ENCODE measurements around the gene DNM1L.
"Not testable (repeated sequence)": the region's sequence is repeated elsewhere in the genome, so short reads cannot be mapped to it uniquely, and the experiment has no call there.

Gene DNM1L

DNA sequence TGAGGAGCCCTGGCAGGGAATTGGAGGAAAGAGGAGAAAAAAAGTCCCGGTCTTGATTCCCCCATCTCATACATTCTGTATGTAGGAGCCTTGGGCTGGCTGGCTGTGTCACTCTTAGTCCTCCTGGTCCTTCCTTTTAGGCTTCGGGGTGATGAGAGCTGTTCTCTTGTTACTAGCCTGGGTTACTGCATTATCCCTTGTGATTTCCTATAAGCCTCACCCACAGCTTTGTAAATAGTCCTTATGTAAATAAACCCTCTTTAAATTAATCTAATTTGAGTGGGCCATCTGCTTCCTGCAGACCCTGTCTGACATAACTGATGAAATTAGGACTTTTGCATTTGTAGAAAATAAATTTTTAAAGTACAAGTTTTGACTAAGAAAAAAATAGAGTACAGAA lies 19.2 kb downstream of the DNM1L start:
- no peak for DNase-seq

- DNase-seq = not testable (repeated sequence)
Measured at GRCh38 chr12:32699437-32699836, 20.3 kb downstream of the DNM1L start.

DNA sequence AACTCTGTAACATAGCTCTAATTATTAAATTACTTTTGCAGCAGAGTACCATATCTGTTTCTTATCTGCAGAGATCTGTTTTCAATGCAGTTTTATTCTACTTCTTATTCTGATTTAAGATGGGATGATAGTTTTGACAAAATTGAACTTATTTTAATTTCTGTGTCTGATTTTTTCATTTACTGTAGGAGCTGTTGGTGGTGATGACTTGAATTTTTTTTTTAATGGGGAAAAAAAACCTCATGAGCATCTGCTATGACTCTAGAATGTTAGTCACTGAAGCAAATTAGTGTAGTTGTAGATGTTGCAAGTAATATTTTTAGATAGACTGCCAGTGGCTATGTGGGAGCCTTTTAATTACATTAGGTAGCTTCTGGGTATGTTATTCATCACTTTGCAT lies 23.4 kb downstream of the DNM1L start:
- no peak for DNase-seq

GRCh38 chr12:32702946-32703345 lies 23.8 kb downstream of the DNM1L start:
- no peak for DNase-seq

DNA sequence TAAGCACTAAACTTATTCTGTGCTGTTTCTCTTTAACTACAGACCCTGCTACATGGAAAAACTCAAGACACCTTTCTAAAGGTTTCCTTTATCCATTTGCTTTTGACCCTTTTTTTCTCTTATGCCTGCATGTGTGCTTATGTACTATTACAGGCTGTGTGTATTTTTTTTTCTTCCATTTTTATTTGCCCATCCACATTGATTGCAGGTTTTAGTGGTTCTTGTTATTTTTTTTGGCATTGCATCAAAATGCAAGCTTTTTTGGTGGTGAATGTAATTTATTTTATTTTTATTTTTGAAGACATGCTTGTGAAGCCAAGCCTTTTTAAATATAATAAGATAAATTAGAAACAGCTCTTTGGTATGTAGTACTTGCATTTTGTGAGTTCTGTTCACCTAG lies 26.7 kb downstream of the DNM1L start:
- no peak for DNase-seq

DNA sequence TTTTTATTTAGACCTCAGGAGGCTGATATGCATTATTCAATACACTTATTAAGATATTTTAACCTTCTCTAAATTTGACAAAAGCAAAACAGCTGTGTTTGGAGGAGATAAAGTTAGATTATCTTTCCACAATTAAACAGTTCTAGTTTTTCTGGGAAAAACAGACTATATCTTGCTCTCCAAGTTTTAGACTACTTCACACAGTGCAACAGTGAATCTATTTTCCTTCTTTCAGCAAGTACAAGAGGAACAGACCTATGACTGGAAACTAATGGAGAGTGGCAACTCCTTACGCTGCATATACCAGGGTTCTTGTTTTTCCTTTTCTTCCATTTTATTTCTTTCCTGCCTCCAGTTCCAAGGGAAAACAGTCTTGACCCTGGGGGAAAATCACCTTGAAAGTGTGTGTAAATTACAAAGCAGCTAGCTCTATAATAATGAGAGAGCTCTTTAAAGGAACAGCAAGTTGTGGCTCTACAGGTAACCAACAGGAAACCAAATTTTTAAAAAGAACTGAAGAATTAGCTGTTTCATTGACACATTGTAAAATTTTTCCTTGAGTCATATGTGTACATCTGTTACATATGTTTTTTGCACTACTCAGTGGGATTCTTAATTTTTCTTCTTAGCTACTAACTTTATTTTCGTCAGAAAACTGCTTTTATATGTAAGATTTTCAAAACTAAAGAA lies 27.4 kb downstream of the DNM1L start:
- no peak for DNase-seq

DNA sequence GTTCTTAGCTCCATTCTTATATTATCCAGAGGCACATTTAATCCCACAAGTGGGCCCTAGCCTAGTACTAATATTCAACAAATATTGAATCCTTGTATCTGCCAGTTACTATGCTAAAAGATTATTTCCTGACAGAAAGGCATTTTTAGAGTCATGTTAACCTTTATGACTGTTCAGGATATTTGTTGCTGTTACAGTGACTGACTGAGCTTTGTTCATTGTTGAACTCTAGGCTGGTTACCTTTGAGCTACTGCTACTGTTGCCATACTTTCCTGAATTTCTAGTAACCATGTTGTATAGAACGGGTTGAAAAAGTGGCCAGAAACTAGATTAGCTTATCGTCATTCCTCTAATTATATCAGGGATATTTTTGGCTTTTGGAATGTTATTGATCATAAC lies 29.8 kb downstream of the DNM1L start:
- no peak for DNase-seq

DNA sequence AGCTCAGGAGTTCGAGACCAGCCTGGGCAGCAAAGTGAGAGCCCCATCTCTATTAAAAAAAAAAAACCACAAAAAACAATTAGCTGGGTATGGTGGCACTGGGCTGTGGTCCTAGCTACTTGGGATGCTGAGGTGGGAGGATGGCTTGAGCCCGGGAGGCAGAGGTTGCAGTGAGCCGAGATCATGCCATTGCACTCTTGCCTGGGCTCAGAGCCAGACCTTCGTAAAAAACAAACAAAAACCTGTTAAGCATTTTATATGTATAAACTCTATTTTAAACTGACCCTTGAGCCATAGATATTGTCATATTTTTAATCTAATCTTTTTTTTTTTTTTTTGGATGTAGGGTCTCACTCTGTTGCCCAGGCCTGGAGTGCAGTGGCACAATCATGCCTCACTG lies 35.7 kb downstream of the DNM1L start:
- DNase-seq = no peak

GRCh38 chr12:32718926-32719325 lies 39.8 kb downstream of the DNM1L start:
- DNase-seq = no peak

GRCh38 chr12:32725308-32725707 lies 46.2 kb downstream of the DNM1L start:
- DNase-seq = not testable (repeated sequence)

- DNase-seq = no peak
Measured at GRCh38 chr12:32726286-32726685, 47.2 kb downstream of the DNM1L start.

GRCh38 chr12:32727237-32727636 lies 48.1 kb downstream of the DNM1L start:
- DNase-seq = no peak

DNA sequence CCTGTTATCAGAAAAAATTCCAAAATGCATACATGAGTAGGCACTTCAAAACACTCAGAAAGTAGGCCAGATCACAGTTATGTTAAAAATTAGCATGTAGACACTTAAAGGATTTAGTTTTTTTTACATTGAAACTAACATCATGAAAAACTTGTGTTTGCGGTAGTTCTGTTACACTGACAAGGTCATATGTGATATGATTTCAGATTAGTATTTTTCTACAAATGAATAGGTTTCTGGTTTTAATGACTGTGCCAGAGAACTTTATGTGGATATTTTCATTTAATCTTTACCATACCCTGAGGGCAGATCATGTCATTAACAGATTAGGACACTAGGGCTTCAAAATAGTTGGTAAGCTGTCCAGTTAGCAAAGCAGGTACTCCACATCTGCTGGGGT lies 55.9 kb downstream of the DNM1L start:
- no peak for DNase-seq

DNA sequence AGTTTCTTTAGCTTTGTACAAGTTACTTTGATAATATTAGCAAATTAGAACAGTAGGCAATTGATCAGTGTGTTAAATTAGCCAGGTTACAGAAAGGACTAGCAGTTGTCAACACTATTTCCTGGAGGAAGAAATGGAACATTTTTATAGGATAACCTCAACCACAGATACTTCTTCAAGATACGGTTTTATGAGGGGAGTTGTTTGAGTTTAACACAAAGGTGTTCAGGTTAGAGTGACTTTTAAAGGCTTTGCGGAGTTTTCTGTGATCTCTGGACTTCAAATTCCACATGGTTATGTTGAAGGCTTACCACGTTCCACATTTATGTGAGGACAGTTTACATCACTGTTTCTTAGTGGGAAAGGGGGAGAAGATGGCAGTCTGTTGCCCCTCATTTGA lies 57.3 kb downstream of the DNM1L start:
- no peak for DNase-seq

DNA sequence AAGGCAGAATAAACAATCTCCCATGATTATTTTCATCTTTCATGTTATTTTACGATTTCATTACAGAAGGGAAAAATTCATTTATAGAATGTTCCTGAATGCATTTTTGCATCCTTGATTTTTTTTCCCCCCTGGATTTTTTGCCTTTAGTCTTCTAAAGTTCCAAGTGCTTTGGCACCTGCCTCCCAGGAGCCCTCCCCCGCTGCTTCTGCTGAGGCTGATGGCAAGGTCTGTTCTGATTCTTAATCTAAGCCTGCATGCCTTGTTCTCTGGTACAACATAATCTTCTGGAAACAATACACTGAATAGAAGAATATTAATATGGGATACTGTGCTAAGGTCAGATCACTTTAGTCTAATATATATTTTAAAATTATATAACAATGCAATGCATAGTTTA lies 58.6 kb downstream of the DNM1L start:
- DNase-seq = no peak

DNA sequence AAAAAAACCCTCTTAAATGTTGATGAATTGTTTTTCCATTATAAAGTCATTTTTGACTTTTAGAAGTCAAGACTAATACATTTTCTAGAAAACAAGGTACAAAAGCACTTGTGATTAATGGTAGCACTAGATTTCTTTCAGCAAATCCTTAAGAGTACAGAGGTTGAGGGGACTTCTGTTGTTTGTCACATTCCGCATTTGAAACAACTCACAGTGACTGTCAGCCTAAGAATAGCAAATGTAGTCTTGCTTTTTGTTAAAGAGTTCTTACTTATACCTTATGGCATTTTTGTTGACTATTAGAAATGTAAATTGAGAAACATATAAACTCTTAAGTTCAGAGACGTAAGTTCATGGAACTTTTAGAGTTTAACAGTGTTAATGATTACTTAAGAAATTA lies 60.2 kb downstream of the DNM1L start:
- DNase-seq = no peak

DNA sequence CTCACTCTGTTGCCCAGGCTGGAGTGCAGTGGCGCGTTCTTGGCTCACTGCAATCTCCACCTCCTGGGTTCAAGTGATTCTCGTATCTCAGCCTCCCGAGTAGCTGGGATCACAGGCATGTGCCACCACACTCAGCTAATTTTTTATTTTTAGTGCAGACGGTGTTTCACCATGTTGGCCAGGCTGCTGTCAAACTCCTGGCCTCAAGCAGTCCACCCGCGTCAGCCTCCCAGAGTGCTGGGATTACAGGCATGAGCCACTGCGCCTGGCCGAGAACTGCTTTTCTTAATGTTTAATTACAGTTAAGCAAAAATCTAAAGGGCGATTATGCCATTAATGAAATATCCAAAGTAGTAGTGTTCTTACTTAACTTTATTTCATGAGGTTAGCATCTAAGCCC lies 63.0 kb downstream of the DNM1L start:
- no peak for DNase-seq

- no peak for DNase-seq
Measured at GRCh38 chr12:32743264-32743663, 64.2 kb downstream of the DNM1L start.

DNA sequence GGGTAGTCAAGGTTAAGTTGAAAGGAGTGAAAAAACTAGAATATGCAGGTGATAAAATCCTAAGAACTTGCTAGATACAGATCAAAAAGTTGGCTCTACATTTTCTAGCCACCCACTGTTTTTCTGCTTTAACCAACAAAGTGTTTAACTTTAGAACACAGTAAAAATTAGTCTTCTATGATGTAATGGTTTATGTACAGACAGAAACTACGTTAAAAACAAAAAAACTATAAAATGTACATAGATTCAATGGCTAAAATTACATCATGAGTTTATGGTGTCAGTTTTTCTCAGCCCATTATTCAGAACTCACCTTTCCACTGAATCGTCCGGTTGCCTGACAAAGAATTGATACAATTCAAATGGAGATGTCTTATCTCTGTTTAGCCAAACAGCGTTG lies 74.5 kb downstream of the DNM1L start:
- no peak for DNase-seq

DNA sequence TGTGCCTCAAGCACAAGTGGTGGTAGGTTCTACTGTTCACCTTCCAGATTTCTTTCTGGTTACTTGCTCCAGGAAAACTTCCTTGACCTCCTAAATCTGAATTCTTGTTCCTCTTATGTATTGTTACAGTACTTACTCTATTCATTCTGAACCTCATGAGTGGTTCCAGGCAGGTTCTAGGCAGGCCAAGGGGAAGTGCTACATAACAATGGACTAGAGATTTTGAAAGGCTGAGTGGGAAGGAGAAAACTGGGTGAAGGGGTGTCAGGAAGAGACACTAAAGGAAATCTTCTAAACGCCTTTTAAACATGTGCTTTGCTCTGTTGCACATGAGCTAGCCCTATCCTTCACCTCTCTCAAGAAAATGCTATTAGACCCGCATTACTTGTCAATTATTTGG lies 75.0 kb downstream of the DNM1L start:
- no peak for DNase-seq

DNA sequence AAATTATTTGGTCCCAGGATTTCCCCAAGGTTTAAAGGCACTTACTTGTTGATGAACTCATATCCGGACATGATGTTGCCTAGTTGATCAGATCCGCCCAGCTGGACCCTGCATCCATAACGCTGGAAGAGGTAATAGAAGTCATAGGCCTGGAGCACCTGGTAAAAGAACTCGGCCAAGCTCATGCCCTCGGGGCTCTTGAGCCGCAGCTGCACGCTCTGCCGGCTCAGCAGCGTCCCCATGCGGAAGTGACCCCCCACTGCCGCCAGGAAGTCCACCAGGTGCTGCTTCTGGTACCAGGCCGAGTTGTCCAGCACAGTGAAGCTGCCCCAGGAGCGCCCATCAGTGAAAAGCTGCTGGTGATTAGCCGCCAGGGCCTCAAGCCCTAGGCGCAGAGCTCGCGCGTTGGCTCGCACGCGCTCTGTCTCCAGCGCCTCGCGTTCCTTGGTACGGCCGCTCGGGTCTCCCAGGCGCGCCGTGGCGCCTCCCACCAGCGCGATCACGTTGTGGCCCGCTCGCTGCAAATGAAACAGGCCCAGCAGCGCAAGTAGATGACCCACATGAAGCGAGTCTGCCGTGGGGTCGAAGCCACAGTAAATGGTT lies 76.1 kb downstream of the DNM1L start:
- peak; percentile 83 for DNase-seq

DNA sequence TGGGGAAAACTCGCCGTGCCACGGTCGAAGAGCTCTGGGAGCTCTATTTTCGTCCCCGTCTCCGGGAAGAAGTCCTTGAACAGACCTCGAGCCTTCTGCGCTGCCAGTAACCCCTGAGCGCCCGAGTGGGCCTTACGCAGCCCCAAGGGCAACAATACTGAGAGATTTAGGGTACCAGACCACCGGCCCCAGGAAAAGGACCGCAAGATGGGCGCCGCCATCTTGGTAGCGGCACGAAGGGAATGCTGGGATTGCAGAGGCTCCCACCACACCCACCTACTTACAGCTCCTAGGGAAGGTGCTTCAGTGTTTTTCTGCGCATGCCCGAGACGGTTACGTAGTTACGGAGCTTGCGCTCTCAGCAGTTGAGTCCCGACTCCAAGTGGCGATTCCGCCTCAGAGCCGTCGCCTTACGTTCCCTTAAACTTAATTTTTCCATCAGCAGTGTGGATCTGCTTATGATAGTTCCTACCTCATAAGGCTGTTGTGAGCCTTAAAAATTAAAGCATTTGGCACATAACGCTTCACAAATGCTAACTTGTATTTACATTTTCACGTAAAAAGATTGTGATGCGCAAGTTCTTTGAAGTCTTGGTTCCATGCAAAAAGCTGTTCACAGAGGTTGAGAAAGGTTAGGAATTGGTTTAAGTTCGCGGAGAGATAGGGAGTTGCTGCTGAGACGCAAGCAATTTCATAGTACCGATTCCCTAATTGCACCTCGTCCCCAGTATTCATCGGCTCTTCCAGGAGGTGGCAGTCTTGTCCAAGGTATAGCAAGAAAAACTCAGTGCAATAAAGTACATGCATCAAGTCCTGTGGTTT lies 76.8 kb downstream of the DNM1L start, which contains the start of gene YARS2:
TSS of gene YARS2 (minus strand) at position 244 of the 822 bp plus-strand sequence. CDS start at position 221, 23 bp downstream.
- DNase-seq = peak; percentile 93

DNA sequence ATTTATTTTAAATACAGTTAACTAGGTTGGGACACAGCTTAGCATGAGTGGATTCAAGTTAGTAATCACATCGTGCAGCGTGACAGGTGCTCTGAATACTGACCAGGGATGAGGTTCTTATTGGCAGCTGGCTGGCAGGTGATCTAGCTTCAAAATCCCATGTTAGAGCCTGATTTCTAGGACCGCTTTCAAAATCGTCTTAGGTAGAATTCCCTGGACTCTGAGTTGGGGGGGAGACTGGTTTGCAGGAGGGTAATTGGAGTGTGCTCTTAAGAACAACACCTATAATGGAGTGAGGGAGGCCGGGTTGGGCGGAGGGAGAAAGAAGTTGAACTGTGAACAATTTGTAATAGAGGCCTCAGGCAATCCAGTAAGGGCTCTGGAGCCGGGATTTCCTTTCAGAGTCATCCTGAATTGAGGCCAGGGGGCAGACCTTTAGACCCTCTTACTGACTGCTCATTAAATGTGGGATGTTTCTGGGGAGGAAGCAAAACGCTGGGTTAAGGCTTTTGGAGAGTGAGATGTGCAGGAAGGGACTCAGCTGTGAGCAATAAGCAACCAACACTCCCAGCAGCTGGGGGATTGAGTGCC lies 77.5 kb downstream of the DNM1L start:
- DNase-seq = no peak

DNA sequence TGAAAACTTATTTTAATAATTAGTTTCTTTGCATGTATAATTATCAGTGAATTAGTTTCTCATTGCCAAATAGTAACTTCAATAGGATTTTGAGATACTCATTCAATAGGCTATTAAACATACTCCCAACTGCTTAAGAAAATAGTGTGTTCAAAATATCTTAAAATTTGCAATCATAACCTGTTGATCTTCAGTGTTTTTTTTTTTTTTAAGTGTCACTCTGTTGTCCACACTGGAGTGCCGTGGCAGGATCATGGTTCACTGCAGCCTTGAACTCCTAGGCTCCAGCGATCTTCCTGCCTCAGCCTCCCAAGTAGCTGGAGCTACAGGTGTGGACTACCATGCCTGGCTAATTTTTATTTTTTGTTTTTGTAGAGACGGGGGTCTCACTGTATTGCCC lies 78.1 kb downstream of the DNM1L start:
- DNase-seq = no peak
